Parathyroid adenoma (tissue), 2 donors: ENCODE data around the gene TMOD1.

Experiments
- H2AFZ ChIP-seq: fragments of 300-600 bp; sonication (generic); one replicate; pipeline ENCODE4 v1.7.0; 2017; ENCODE audit warnings: antibody characterized with exemption, mild to moderate bottlenecking
- H3K27ac ChIP-seq: fragments of 300-600 bp; sonication (generic); one replicate; pipeline ENCODE4 v1.7.0; 2017
- H3K27me3 ChIP-seq: fragments of 300-600 bp; sonication (generic); one replicate; pipeline ENCODE4 v1.7.0; 2017; ENCODE audit warnings: low read length; ENCODE audit not compliant: control insufficient read depth, insufficient read depth
- H3K36me3 ChIP-seq: fragments of 300-600 bp; sonication (generic); one replicate; pipeline ENCODE4 v1.7.0; 2017; ENCODE audit warnings: low read length; ENCODE audit not compliant: control insufficient read depth, insufficient read depth
- H3K4me1 ChIP-seq: fragments of 300-600 bp; sonication (generic); one replicate; pipeline ENCODE4 v1.7.0; 2017; ENCODE audit warnings: control low read depth
- H3K4me2 ChIP-seq: fragments of 300-600 bp; sonication (generic); one replicate; pipeline ENCODE4 v1.7.0; 2017; ENCODE audit warnings: low read length
- H3K4me3 ChIP-seq: fragments of 300-600 bp; sonication (generic); one replicate; pipeline ENCODE4 v1.7.0; 2017; ENCODE audit warnings: low read depth, low read length
- H3K79me2 ChIP-seq: fragments of 300-600 bp; sonication (generic); one replicate; pipeline ENCODE4 v1.7.0; 2017; ENCODE audit warnings: control low read depth
- H3K9ac ChIP-seq: fragments of 300-600 bp; sonication (generic); one replicate; pipeline ENCODE4 v1.7.0; 2017; ENCODE audit warnings: mild to moderate bottlenecking
- H3K9me3 ChIP-seq: fragments of 300-600 bp; sonication (generic); one replicate; pipeline ENCODE4 v1.7.0; 2017; ENCODE audit warnings: low read length; ENCODE audit not compliant: control insufficient read depth
- CTCF ChIP-seq: fragments of 300-600 bp; sonication (generic); IDR thresholded peaks from one replicate; pipeline ENCODE4 v1.7.0; 2017; ENCODE audit warnings: antibody characterized with exemption, mild to moderate bottlenecking
- donor health status: primary hyperparathyroidism.

TMOD1 gene

GRCh38 chr9:97554566-97555075, 53.2 kb downstream of the TMOD1 start:
- Histone ChIP-seq H3K9ac (no peak overlapping the region), H2AFZ (no peak overlapping the region), H3K4me2 (no peak overlapping the region), H3K27ac (no peak overlapping the region), H3K79me2 (no peaks in the 10 kb centered on the region), H3K4me3 (no peak overlapping the region), H3K9me3 (no peaks in the 10 kb centered on the region), H3K36me3 (no peaks in the 10 kb centered on the region), H3K27me3 (no peaks in the 10 kb centered on the region), H3K4me1 (peaks cover 8% of the 10 kb centered on the region)
- TF ChIP-seq CTCF = no peak

GRCh38 chr9:97555164-97555563, 53.7 kb downstream of the TMOD1 start:
- Histone ChIP-seq H3K4me1 (peaks cover 8% of the 10 kb centered on the region), H2AFZ (no peak overlapping the region), H3K27ac (no peak overlapping the region), H3K27me3 (no peaks in the 10 kb centered on the region), H3K4me2 (no peak overlapping the region), H3K36me3 (no peaks in the 10 kb centered on the region), H3K9ac (no peak overlapping the region), H3K4me3 (no peak overlapping the region), H3K9me3 (no peaks in the 10 kb centered on the region), H3K79me2 (no peaks in the 10 kb centered on the region)
- no peak for TF ChIP-seq CTCF

- Histone ChIP-seq H3K9ac (no peak overlapping the region), H3K4me3 (no peak overlapping the region), H3K79me2 (no peaks in the 10 kb centered on the region), H3K27ac (no peak overlapping the region), H3K9me3 (no peaks in the 10 kb centered on the region), H2AFZ (no peak overlapping the region), H3K27me3 (no peaks in the 10 kb centered on the region), H3K4me2 (no peak overlapping the region), H3K4me1 (peaks cover 8% of the 10 kb centered on the region), H3K36me3 (no peaks in the 10 kb centered on the region)
- TF ChIP-seq CTCF = no peak
These were observed 54.7 kb downstream of the TMOD1 start for GRCh38 chr9:97556036-97556720.

GRCh38 chr9:97556721-97557605, 55.5 kb downstream of the TMOD1 start:
- Histone ChIP-seq H3K9me3 (no peaks in the 10 kb centered on the region), H3K36me3 (no peaks in the 10 kb centered on the region), H2AFZ (no peak overlapping the region), H3K27ac (peak overlapping the region; percentile 44), H3K79me2 (no peaks in the 10 kb centered on the region), H3K4me3 (no peak overlapping the region), H3K4me2 (peak overlapping the region; percentile 25), H3K4me1 (peaks cover 8% of the 10 kb centered on the region), H3K27me3 (no peaks in the 10 kb centered on the region), H3K9ac (no peak overlapping the region)
- no peak for TF ChIP-seq CTCF
